ENCODE data around the gene SPECC1L.

The SPECC1L gene

DNA sequence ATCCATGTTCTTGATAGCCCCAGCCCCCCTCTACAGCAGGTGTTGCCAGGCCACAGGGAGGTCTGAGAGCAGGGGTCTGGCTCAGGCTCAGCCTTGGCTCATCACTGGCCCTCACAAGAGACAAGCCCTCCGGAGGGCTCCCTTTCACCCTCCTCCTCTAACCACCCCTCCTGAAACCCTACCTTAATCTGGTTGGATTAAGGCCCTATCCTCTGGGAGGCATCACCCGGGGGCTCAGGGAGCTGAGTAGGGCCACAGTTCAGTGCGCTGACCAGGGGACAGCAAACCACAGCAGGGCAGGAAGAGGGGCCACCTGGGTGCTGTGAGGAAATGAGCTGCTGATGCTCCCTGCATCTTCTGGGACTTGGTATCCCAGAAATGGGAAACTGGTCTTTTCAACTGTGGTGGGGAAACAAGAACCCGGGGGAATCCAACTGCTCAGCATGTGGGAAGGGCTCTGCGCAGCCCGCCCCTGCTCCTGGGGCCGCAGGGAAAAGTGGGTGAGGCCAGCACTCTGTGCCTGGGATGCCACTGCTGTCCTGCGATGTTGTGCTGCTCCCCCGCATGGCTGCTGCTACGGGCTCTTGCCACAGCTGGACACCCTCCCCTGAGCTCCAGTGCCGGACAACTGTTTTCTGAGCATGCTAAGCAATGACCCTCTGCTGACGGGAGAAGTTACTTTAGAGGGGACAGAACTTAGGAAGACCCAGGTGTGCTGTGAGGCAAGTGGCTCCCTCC, 174.3 kb downstream of the SPECC1L start:
- DNase-seq (ENCODE audit: low read depth), result no peak

DNA sequence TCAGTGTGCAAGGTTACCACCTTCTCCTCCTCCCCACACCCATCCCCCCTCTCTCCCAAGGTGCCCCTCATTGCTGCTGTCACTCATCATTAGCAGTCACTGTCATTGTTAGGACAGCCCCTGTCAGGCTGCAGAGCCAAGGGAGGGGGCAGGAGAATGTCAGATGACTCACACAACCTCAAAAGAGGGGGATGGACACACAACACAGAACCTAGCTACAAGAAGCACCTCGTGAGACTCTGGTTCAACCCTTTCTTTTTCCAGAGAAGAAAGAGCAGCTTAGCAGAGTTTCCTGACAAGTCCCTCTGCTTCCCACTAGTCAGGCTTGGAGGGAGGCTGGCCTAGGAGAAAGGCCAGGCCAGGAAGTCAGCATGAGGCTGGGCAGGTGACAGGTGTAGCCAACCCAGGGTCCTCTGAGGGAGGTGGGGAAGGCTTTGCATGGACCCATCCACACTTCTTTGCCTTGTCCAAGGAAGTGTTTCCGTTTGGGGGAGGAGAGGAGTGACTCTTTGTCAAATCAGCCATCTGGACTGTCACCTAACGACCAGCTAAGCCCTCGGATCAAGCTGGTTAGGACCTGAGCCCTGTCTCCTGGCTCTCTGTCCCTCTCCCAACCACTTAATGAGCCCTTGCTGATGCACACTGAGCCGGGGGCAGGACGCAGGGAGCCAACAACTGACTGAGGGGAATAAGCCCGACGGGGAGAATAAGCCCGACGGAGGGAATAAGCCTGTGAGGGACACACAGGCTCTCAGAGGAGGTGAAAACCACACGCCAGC, 175.0 kb downstream of the SPECC1L start:
- DNase-seq (ENCODE audit: low read depth), result no peak

DNA sequence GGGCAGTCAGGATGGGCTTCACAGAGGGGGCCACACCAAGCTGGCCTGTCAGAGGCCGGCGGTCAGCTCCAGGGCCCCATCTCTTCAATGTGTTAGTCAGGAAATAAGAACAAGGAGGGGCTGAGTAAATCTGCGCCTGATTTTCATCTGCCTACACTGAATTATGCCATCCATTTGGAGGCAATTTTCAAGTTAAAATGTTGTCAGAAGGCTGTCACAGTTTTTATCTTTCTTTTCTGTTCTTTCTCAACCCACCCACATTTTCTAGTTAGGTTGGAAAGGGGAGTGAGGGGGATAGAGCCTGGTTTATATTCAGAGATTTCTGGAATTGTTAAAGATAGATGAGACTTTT, 175.6 kb downstream of the SPECC1L start:
- no peak for DNase-seq (ENCODE audit: low read depth)

DNA sequence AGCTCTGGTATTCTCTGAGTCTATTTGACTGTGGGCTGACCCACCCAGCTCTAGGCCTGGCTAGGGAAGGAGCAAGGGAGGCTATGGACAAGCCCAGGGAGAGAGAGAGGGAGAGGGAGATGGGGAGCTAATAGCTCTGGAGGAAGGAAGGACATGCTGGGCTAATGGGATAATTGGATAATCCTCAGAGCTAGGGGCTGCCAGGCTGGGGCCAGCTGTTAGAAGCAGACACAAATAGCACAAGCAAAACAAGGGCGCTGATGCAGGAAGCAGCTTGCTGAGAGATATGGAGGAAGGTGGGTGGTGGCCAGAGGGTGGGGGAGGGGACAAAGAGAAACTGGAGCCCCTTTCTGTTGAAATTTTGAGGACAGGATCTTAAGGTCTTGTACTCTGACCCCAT, 180.0 kb downstream of the SPECC1L start:
- DNase-seq (ENCODE audit: low read depth), result no peak

DNA sequence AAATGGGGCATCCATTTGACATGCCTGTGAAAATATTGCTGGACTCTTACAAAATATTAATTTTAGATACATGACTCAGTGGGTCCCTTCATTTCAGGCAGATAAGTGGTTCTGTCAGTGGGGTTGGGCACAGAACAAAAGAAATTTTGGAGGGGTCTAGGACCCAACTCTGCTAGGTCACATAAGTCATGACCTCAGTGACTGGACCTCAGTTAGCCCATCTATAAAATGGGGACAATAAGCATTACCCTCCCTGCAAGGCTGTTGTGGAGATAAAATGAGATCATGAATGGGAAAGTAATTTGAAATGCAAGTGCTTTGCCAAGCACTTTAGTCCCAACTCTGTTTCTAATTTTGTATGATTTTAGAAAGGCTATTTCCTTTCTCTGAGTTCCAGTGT, 180.5 kb downstream of the SPECC1L start:
- DNase-seq (ENCODE audit: low read depth), result no peak

DNA sequence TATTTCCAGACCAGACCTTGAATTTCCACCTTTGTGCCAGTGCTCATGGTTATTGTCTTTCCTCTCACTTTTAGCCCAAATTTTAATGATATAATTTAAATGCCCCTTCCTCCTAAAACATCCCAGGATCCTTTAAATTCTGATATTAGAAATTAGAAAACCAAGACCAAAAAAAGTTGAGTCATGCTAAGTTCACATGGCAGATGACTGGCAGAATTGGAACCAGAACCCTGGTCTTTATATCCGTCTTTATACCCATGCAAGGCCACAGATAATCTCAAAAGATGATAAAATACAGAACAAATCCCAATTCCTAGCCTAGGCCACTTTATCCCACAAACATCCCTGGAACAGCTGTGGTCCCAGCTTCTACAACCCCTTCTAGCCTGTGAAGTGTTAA, 183.2 kb downstream of the SPECC1L start:
- DNase-seq (ENCODE audit: low read depth), result no peak

DNA sequence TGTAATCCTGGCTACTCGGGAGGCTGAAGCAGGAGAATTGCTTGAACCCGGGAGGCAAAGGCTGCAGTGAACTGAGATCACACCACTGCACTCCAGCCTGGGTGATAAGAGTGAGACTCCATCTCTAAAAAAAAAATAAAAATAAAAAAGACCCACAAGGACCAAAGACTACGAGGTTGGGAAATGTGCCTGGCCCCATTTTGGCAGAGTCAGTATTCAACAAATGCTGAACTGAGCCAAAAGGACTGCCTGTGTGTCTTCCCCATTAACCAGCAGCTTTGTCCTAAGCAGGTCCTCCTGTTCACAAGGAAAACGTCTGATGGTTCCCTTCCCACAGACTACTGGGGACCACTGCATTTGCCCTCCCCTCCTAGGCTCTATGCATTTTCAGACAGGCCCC, 184.4 kb downstream of the SPECC1L start:
- no peak for DNase-seq (ENCODE audit: low read depth)

DNA sequence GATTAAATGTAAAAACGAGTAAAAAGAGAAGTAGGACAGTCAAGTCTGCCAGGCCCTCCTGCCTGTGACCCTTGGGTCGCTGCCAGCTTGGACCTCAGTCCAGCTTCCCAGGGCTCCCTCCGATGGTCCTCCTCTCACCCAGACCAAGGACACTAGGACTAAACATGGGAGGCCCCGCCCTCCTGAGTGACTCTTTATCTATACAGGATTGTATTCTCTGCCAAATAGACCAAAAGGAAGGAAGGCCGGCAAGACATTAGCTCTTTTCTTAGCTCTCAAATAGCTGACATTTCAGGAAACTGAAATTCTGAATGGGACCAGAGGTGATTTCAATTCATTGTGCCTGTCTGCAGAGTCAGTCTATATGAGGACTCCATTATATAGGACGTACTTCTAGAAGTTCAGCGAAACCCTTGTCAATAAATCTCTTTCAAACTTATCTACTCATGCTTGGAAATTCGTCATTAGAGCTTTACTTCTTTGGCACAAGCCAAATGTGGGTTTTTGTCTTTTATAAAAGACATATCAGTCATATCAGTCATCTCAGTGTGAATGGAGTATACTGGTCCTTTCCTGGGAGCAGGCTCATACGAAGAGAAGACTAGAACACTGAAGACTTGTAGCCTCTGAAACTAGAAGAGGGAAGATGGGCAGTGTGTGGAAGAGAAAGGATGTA, 185.3 kb downstream of the SPECC1L start:
- DNase-seq (ENCODE audit: low read depth), result no peak

DNA sequence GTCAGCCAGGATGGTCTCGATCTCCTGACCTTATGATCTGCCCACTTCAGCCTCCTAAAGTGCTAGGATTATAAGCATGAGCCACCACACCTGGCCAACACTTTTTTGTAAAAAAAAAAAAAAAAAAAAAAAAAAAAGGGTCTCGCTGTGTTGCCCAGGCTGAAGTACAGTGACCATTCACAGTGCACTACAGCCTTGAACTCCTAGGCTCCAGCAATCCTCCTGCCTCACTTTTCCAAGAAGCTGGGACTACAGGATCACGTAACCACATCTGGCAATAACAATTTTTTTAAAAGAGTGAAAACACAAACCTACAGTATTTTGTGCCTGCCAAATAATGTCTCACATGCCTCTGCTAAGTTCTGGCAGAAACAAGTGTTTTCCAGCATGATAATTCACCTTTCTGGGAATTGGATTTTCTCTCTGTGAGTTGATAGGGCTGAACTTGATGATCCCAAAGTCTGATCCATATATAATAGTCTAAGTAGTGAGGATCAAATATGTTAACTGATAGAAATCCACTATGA, 187.3 kb downstream of the SPECC1L start:
- DNase-seq (ENCODE audit: low read depth), result no peak

DNA sequence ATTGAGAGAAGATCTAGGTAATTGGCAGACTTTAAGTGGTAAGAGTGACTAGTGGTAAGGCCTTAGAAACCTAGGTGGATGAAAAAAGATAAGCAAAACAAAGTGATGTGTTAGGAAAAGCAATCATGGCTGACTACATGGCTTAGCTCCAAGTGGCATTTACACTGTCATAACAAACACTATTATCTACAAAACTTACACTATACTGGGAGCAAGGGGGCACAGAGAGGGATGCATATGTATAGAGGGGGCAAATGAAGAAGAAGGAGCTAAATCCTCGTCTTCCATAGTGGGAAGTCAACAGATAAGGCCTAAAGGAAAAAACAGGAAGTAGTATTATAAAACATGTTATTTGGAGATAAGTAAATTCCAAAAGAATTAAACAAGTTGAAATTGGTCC, 189.3 kb downstream of the SPECC1L start:
- no peak for DNase-seq (ENCODE audit: low read depth)

DNA sequence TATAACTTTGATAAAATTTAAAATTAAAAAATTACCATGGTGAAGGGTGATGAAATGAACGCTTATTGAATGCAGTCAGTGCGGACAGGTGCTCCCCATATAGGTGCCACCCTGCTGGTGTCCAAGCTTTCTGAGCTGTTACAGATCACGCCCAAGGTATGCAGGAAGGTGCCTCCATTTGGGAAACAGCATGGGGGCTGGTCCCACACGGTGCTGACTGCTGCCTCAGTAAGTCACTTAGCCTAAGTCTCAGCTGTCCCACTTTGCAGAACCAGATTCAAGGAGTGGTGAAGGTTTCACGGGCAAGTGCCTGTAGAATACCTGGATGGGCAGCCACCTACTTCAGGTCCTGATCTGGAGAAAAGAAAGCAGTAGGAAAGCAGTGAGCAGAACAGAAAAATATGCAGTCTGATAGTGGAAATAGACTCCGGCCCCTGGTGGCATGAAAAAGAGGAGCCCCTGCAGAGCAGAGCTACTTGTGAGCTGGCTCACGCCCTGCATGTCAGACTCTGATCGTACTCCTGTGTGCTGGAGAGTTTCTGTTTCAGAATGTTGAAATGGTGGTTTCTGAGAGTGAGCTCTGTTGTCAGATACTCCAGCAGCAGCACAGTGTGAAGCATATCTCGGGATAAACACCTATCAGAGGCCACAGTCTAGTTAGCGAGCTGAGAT, 189.9 kb downstream of the SPECC1L start:
- no peak for DNase-seq (ENCODE audit: low read depth)

DNA sequence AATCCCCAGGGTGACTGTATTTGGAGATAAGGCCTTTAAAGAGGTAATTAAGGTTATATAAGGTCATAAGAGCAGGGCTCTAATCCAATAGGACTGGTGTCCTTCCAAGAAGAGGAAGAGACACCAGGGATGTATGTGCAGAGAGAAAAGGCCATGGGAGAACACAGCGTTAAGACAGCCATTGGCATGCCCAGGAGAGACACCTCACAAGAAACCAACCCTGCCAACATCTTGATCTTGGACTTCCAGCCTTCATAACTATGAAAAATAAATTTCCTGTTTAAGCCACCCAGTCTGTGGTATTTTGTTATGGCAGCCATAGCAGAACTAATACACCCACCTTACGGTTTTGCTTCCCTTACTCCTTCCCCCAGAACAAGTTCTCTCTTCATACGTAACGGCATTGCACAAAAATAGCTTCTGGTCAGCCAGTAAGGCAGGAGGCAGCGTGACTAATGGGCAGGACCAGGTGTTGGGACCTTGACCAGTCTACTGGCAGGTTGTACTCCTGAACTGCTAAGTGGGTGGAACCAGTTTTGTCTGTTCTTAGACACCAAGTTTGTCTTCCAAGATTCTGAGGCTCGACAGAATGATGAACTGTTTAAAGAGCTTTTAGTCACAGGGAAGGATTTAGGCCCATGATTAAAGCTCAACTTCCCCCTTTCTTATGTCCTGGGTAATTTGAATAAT, 192.6 kb downstream of the SPECC1L start:
- no peak for DNase-seq (ENCODE audit: low read depth)

DNA sequence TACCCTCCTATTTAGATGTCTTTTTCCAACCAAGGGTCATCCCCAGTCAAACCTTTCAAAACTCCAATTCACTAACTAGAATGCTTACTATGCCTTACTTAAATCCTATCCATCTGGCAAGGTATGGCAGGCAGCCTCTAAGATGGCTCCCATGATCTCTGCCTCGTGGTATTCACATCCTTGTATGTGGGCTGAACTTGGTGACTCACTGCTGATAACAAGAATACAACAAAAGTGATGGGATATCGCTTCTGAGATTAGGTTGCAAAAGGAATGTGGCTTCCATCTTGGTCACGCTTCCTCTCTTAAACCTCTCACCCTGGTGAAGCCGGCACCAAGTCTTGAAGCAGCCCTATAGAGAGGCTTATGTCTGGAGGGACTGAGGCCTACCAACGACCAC, 194.9 kb downstream of the SPECC1L start:
- DNase-seq (ENCODE audit: low read depth), result no peak

DNA sequence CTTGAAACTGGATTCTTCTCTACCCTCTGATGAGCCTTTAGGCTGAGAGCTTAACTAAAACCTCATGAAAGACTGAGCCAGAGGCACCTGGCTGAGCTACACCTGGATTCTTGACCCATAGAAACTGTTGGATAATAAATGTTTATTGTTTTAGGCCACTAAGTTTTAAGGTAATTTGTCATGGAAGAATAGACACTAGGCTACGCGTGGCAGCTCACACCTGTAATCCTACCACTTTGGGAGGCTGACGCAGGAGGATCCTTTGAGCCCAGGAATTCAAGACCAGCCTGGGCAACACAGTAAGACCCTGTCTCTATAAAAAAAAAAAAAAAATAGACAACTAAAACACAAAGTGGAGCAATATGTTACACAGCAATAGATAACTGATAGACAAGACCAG, 195.3 kb downstream of the SPECC1L start:
- no peak for DNase-seq (ENCODE audit: low read depth)

DNA sequence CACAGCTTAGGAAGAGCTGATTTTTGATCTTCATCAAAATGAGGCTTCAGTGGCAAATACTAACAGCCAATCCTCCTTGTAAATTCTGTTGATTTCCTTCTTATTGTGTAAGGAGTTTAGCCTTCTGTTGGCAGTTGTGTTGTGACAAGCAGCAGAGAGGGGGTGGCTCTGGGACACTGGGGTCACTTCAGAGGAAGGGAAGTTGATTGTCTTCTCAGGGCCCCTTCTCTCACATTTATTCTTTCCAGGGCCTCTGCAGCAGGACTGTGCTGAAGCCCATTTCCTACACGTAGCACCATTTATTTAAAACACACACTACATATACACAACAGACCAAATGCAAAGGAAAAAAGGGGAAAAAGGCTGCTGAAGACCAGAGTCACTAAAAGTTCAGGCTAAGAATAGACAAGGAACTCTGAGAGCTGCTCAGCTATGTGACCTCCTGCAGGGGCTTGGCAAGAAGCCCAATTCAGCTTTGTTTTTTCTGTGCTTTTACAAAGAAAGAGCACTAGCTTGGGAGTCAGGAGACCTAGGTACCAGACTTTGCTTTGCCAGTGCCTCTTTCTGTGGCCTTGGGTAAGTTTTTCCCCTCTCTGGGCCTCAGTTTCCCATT, 196.2 kb downstream of the SPECC1L start:
- peak; percentile 27 for DNase-seq (ENCODE audit: low read depth)

DNA sequence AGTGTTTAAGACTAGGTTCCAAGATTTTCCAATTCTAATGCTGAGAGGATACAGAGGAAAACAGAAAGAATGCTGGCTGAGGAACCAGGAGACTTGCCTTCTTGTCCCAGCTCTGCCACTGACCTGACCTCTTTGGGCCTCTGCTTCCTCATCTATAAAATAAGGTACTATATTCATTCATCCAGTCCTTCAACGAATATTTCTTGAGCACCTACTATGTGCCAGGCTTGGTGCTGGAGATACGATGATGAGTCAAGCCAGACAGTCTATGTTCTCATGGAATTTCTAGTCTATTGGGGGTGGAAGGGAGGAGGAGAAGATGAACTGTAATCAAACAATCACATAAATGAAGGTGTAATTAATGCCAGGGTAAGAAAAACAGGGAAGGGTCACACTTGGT, 196.7 kb downstream of the SPECC1L start:
- no peak for DNase-seq (ENCODE audit: low read depth)
